ENCODE measurements around the gene SHMT1. TPM values are rescaled to one million over a fixed set of nuclear protein-coding genes. Genes with fewer than 3 reads are reported as not detected.
"Not testable (repeated sequence)": the region's sequence is repeated elsewhere in the genome, so short reads cannot be mapped to it uniquely, and the experiment has no call there.

The SHMT1 gene
- total RNA-seq: 10 to 100 TPM; 60.3 to 66.5 TPM

- Mint-ChIP-seq H3K4me1 (peaks cover 23% of the 10 kb centered on the region), H3K27ac (peak within 1 kb of the TSS; percentile 88), H3K27me3 (no peaks in the 10 kb centered on the region), H3K36me3 (peaks cover 9% of the 10 kb centered on the region), H3K9me3 (ENCODE audit: low read depth) (no peaks in the 10 kb centered on the region), H3K4me3 (peak within 1 kb of the TSS; percentile 87)
- CTCF ChIA-PET: interaction anchor here (0.8 to 1.6 kb wide), 4 partner anchors 10 to 262 kb away, joined by 3 to 4 read pairs (median 3); no protein-coding TSS in a partner anchor
- peak; percentile 100 for ATAC-seq
- peak; percentile 95 for DNase-seq
Observed at GRCh38 chr17:18363101-18364049, at the start of gene SHMT1. Gene SHMT1 (minus strand): TSS chr17:18363550. CDS start chr17:18355981, 7,569 bp downstream.

GRCh38 chr17:18412001-18412538 lies 48.7 kb upstream of the SHMT1 start:
- H3K4me3 Mint-ChIP-seq; H3K9me3 Mint-ChIP-seq (ENCODE audit: low read depth); H3K27ac Mint-ChIP-seq; CTCF ChIA-PET; H3K27me3 Mint-ChIP-seq; H3K36me3 Mint-ChIP-seq: not testable (repeated sequence)
- DNase-seq: peak; percentile 56
- peak; percentile 98 for ATAC-seq
- H3K4me1 Mint-ChIP-seq: peaks cover 17% of the 10 kb centered on the region

GRCh38 chr17:18411377-18411864 lies 48.1 kb upstream of the SHMT1 start:
- H3K9me3 Mint-ChIP-seq (ENCODE audit: low read depth); CTCF ChIA-PET; H3K36me3 Mint-ChIP-seq; H3K27me3 Mint-ChIP-seq; DNase-seq: not testable (repeated sequence)
- Mint-ChIP-seq H3K4me3 (peak overlapping the region; percentile 87), H3K4me1 (peaks cover 17% of the 10 kb centered on the region), H3K27ac (peak overlapping the region; percentile 54)
- ATAC-seq: peak; percentile 42

- peaks cover 17% of the 10 kb centered on the region for H3K4me1 Mint-ChIP-seq
Observed at GRCh38 chr17:18410736-18411135, 47.4 kb upstream of the SHMT1 start.

GRCh38 chr17:18409321-18409720 lies 46.0 kb upstream of the SHMT1 start:
- H3K9me3 Mint-ChIP-seq (ENCODE audit: low read depth); ATAC-seq; H3K36me3 Mint-ChIP-seq; DNase-seq; H3K4me3 Mint-ChIP-seq; CTCF ChIA-PET; H3K27me3 Mint-ChIP-seq; H3K27ac Mint-ChIP-seq: not testable (repeated sequence)
- H3K4me1 Mint-ChIP-seq: peaks cover 17% of the 10 kb centered on the region

More at GRCh38 chr17:18410736-18411135, 47.4 kb upstream of the SHMT1 start:
- ATAC-seq; DNase-seq; H3K27ac Mint-ChIP-seq; H3K9me3 Mint-ChIP-seq (ENCODE audit: low read depth); H3K36me3 Mint-ChIP-seq; H3K27me3 Mint-ChIP-seq; CTCF ChIA-PET: not testable (repeated sequence)
- peak overlapping the region; percentile 87 for H3K4me3 Mint-ChIP-seq

- H3K36me3 Mint-ChIP-seq; CTCF ChIA-PET; H3K27ac Mint-ChIP-seq; ATAC-seq; H3K27me3 Mint-ChIP-seq; H3K9me3 Mint-ChIP-seq (ENCODE audit: low read depth); DNase-seq; H3K4me3 Mint-ChIP-seq: not testable (repeated sequence)
- H3K4me1 Mint-ChIP-seq: peaks cover 17% of the 10 kb centered on the region
Observed at GRCh38 chr17:18408906-18409305, 45.6 kb upstream of the SHMT1 start.

GRCh38 chr17:18403604-18404003 lies 40.3 kb upstream of the SHMT1 start:
- H3K27ac Mint-ChIP-seq; DNase-seq; H3K27me3 Mint-ChIP-seq; H3K4me3 Mint-ChIP-seq; H3K9me3 Mint-ChIP-seq (ENCODE audit: low read depth); H3K36me3 Mint-ChIP-seq; CTCF ChIA-PET; ATAC-seq; H3K4me1 Mint-ChIP-seq: not testable (repeated sequence)

GRCh38 chr17:18403166-18403565 lies 39.8 kb upstream of the SHMT1 start:
- DNase-seq; H3K27me3 Mint-ChIP-seq; H3K4me3 Mint-ChIP-seq; H3K27ac Mint-ChIP-seq; H3K9me3 Mint-ChIP-seq (ENCODE audit: low read depth); H3K4me1 Mint-ChIP-seq; H3K36me3 Mint-ChIP-seq; ATAC-seq; CTCF ChIA-PET: not testable (repeated sequence)

- DNase-seq; H3K27ac Mint-ChIP-seq; H3K4me3 Mint-ChIP-seq; H3K27me3 Mint-ChIP-seq; CTCF ChIA-PET; H3K4me1 Mint-ChIP-seq; ATAC-seq; H3K9me3 Mint-ChIP-seq (ENCODE audit: low read depth); H3K36me3 Mint-ChIP-seq: not testable (repeated sequence)
Observed at GRCh38 chr17:18401872-18402590, 38.7 kb upstream of the SHMT1 start.

- DNase-seq; H3K4me1 Mint-ChIP-seq; CTCF ChIA-PET; H3K4me3 Mint-ChIP-seq; ATAC-seq; H3K36me3 Mint-ChIP-seq; H3K27ac Mint-ChIP-seq; H3K9me3 Mint-ChIP-seq (ENCODE audit: low read depth): not testable (repeated sequence)
- peaks cover 17% of the 10 kb centered on the region for H3K27me3 Mint-ChIP-seq
Observed at GRCh38 chr17:18388728-18389127, 25.4 kb upstream of the SHMT1 start.

- H3K4me3 Mint-ChIP-seq; H3K9me3 Mint-ChIP-seq (ENCODE audit: low read depth); ATAC-seq; CTCF ChIA-PET; H3K36me3 Mint-ChIP-seq; H3K4me1 Mint-ChIP-seq; DNase-seq; H3K27ac Mint-ChIP-seq: not testable (repeated sequence)
- H3K27me3 Mint-ChIP-seq: peaks cover 19% of the 10 kb centered on the region
Observed at GRCh38 chr17:18388266-18388665, 24.9 kb upstream of the SHMT1 start.

GRCh38 chr17:18387583-18387982 lies 24.2 kb upstream of the SHMT1 start:
- H3K9me3 Mint-ChIP-seq (ENCODE audit: low read depth); ATAC-seq; H3K27ac Mint-ChIP-seq; H3K36me3 Mint-ChIP-seq; H3K4me3 Mint-ChIP-seq; H3K4me1 Mint-ChIP-seq; CTCF ChIA-PET; DNase-seq: not testable (repeated sequence)
- H3K27me3 Mint-ChIP-seq: peaks cover 19% of the 10 kb centered on the region

- peaks cover 27% of the 10 kb centered on the region for H3K27me3 Mint-ChIP-seq
- H3K4me1 Mint-ChIP-seq; H3K9me3 Mint-ChIP-seq (ENCODE audit: low read depth); ATAC-seq; H3K4me3 Mint-ChIP-seq; H3K36me3 Mint-ChIP-seq; CTCF ChIA-PET; H3K27ac Mint-ChIP-seq; DNase-seq: not testable (repeated sequence)
Observed at GRCh38 chr17:18384271-18384670, 20.9 kb upstream of the SHMT1 start.

All from activated CD8-positive, alpha-beta memory T cell treated with anti-CD3 and anti-CD28 coated beads, Interleukin-2, amount 10 ng/mL, durations not matched to agents 7 days and 5 days (primary cell).